ENCODE measurements around the gene NME1. TPM values are rescaled to one million over a fixed set of nuclear protein-coding genes. Genes with fewer than 3 reads are reported as not detected.

The NME1 gene
- total and polyA plus RNA-seq, 9 of the 15 experiments (the other 6 are each of a cell fraction or from before 2014, with no cell fraction given): 449 to 1,588 (median 604) TPM

DNA sequence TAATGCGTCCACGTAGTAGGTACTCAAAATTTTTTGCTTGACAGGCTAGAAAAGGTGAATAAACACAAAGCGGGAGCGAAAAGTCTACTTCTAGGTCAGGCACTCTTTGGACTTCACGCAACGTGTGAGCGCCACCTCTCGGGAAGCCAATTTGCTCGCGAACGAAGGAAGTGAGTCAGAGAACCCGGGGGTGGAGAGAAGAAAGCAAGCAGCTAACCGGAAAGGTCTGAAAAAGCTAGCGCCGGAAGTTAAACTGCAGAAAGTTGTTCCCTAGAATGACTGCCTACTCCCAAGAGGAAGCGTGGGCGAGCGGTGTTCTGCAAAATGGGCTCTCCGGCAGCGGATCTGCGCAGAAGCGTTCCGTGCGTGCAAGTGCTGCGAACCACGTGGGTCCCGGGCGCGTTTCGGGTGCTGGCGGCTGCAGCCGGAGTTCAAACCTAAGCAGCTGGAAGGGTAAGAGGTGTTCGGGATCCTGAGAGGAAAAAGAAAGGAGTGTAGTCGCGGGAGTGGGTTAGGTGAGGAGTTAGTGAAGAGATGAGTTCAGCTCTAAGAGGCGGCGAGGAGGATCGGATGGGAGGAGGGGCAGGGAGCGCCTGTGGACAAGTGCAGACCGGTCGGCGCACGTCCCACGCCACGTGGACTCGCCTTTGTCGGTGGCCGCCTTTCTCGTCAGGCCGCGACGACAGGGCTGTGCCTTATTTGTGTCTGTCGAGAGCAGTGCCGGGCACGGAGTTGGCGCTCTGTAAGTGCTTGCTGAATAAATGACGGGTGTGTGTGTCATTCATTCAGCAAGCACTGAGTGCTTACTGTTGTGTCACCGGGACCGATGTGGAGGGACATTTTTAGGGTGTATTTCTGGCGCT, at the start of gene NME1 (continued):
- TF ChIP-seq ZNF507 (tag; conservative IDR thresholded peaks at IDR 0.05) (no peak), HNRNPK (IDR thresholded peaks at IDR 0.05; ENCODE audit: low read depth, low read length, poor library complexity, severe bottlenecking) (no peak), CUX1 (CRISPR knock-in tag; IDR thresholded peaks at IDR 0.05) (no peak), L3MBTL2 (IDR thresholded peaks at IDR 0.05) (peak; percentile 90), KLF16 (IDR thresholded peaks at IDR 0.05) (no peak), MCM3 (IDR thresholded peaks at IDR 0.05) (no peak), FOXA3 (CRISPR knock-in tag; conservative IDR thresholded peaks at IDR 0.05 in 1 of 2, IDR thresholded peaks at IDR 0.05 in 1 of 2) (peak in 1 of 2 experiments; percentile 80; a peak in 2 of 4 replicates), NEUROD1 (IDR thresholded peaks at IDR 0.05; ENCODE audit: borderline replicate concordance, low read depth, low read length, partially characterized antibody) (peak; percentile 98), JUN (IDR thresholded peaks at IDR 0.05; ENCODE audit: borderline replicate concordance, low read depth, low read length) (peak; percentile 89; the same call in 1 of the 2 replicates), JUN (CRISPR knock-in tag; IDR thresholded peaks at IDR 0.05; ENCODE audit: borderline replicate concordance) (0 out of 2 replicates have a peak, but pooled peaks have one; percentile 49), TOE1 (IDR thresholded peaks at IDR 0.05; ENCODE audit: borderline replicate concordance) (peak; percentile 95), TOE1 (CRISPR knock-in tag; IDR thresholded peaks at IDR 0.05; ENCODE audit: borderline replicate concordance, low read depth) (peak; percentile 94), PPARD (CRISPR knock-in tag; IDR thresholded peaks at IDR 0.05) (no peak), CBX2 (IDR thresholded peaks at IDR 0.05; ENCODE audit: insufficient read depth, low read length, poor library complexity, severe bottlenecking) (no peak), KAT8 (IDR thresholded peaks at IDR 0.05; ENCODE audit: low read depth) (no peak), JUND (IDR thresholded peaks at IDR 0.05; ENCODE audit: borderline replicate concordance, low read depth, low read length) (peak; percentile 94), JUND (tag; IDR thresholded peaks at IDR 0.05; ENCODE audit: borderline replicate concordance, low read depth, low read length) (peak; percentile 86), ZNF778 (CRISPR knock-in tag; IDR thresholded peaks at IDR 0.05) (no peak), RBBP5 (IDR thresholded peaks at IDR 0.05; ENCODE audit: borderline replicate concordance, insufficient read depth, low read length, poor library complexity, severe bottlenecking) (peak; percentile 97), TCFL5 (CRISPR knock-in tag; conservative IDR thresholded peaks at IDR 0.05) (no peak), ZNF239 (CRISPR knock-in tag; IDR thresholded peaks at IDR 0.05) (no peak)
- TF ChIP-seq, protein P1, sequence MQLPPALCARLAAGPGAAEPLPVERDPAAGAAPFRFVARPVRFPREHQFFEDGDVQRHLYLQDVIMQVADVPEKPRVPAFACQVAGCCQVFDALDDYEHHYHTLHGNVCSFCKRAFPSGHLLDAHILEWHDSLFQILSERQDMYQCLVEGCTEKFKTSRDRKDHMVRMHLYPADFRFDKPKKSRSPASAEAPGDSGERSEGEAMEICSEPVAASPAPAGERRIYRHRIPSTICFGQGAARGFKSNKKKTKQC (CRISPR knock-in tag; IDR thresholded peaks at IDR 0.05): peak; percentile 94; the same call in 1 of the 2 replicates

Data from K562 (cell line).